Measurements from ENCODE around the gene DMP1.

- TF ChIP-seq CTCF (conservative IDR thresholded peaks at IDR 0.05; ENCODE audit: low read length): no peak
- no peak for TF ChIP-seq EZH2phosphoT487 (IDR thresholded peaks at IDR 0.05; ENCODE audit: borderline replicate concordance, low read depth, low read length)
These were observed 19.3 kb downstream of the DMP1 start for GRCh38 chr4:87669373-87669772.
